HepG2 (cell line): ENCODE data around the gene SMOC1. TPM values are rescaled to one million over a fixed set of nuclear protein-coding genes. Genes with fewer than 3 reads are reported as not detected.

Experiments used
- CBX1 ChIP-seq: IDR thresholded peaks from one replicate; pipeline ENCODE4 v1.6.1; 2016; ENCODE audit warnings: antibody characterized with exemption, low read depth
- CREB1 ChIP-seq, 2 experiments: fragments of 450-650 bp in 1 of 2; IDR thresholded peaks; 2 replicates each; pipeline ENCODE4 v1.6.1; 2016 to 2017; ENCODE audit warnings: control low read depth in 1 of 2, mild to moderate bottlenecking in 1 of 2, missing compliant biosample characterization in 1 of 2, missing genetic modification characterization in 1 of 2
- FOXM1 ChIP-seq: sonication (generic); formaldehyde crosslinking; IDR thresholded peaks from 2 replicates; pipeline ENCODE4 v1.5.0; 2020; ENCODE audit warnings: missing genetic modification reagents
- HOXA9 ChIP-seq: sonication (generic); formaldehyde crosslinking; IDR thresholded peaks from 2 replicates; pipeline ENCODE4 v1.8.1; 2022; ENCODE audit warnings: missing genetic modification reagents, mild to moderate bottlenecking, moderate library complexity, borderline replicate concordance
- ISX ChIP-seq: sonication (generic); formaldehyde crosslinking; conservative IDR thresholded peaks from 2 replicates; pipeline ENCODE4 v1.5.0; 2020; ENCODE audit warnings: missing genetic modification reagents
- KLF15 ChIP-seq: sonication (generic); formaldehyde crosslinking; IDR thresholded peaks from 2 replicates; pipeline ENCODE4 v1.8.1; 2023; ENCODE audit warnings: borderline replicate concordance, mild to moderate bottlenecking, inconsistent platforms, missing genetic modification reagents, mixed read lengths
- KLF9 ChIP-seq: IDR thresholded peaks from 2 replicates; pipeline ENCODE4 v1.6.1; 2016; ENCODE audit warnings: low read depth
- MEIS2 ChIP-seq: sonication (generic); formaldehyde crosslinking; IDR thresholded peaks from 2 replicates; pipeline ENCODE4 v1.9.0; 2021; ENCODE audit warnings: mild to moderate bottlenecking, missing genetic modification reagents
- POLR2AphosphoS5 ChIP-seq: IDR thresholded peaks from 2 replicates; pipeline ENCODE4 v1.6.1; 2012; ENCODE audit warnings: low read depth, low read length
- SALL2 ChIP-seq: sonication (generic); formaldehyde crosslinking; IDR thresholded peaks from 2 replicates; pipeline ENCODE4 v1.8.1; 2023; ENCODE audit warnings: mild to moderate bottlenecking, missing genetic modification reagents, inconsistent platforms
- SMARCE1 ChIP-seq: fragments of 450-650 bp; IDR thresholded peaks from 2 replicates; pipeline ENCODE4 v1.6.1; 2017; ENCODE audit warnings: borderline replicate concordance
- ZEB1 ChIP-seq: IDR thresholded peaks from 2 replicates; pipeline ENCODE4 v1.6.1; 2012; ENCODE audit warnings: mild to moderate bottlenecking, low read depth, inconsistent platforms; ENCODE audit not compliant: insufficient replicate concordance
- ZNF256 ChIP-seq: sonication (generic); formaldehyde crosslinking; conservative IDR thresholded peaks from 2 replicates; pipeline ENCODE4 v1.4.0; 2020; ENCODE audit warnings: missing genetic modification reagents
- ZNF639 ChIP-seq: conservative IDR thresholded peaks from 2 replicates; pipeline ENCODE4 v1.6.1; 2018; ENCODE audit warnings: missing genetic modification reagents
- polyA plus RNA-seq, 8 experiments: library from polyadenylated mRNA; depleted of rRNA in 3 of 8; stranded (reverse) in 7 of 8; unstranded in 1 of 8; fragments of >200 nt; fragmentation: Illumina TruSeq in 4 of 8; extraction: Trizol in 4 of 8; gene quantifications; 2 replicates each; pipeline versions ENCODE4 v1.2.1 to v1.2.3, GENCODE V29; 2011 to 2016; ENCODE audit warnings: low read depth in 4 of 8, missing spikeins in 1 of 8, mixed read lengths in 1 of 8; ENCODE audit not compliant: insufficient read depth in 1 of 8
- total RNA-seq, 5 experiments: library from RNA; depleted of rRNA; stranded (reverse); fragments of >200 nt; fragmentation: Illumina TruSeq; extraction: Trizol; gene quantifications; 2 replicates each; pipeline ENCODE4 v1.2.3, GENCODE V29; 2016; ENCODE audit warnings: low read depth in 1 of 5
- TF ChIP-seq, protein P1 (sequence below): sonication (generic); formaldehyde crosslinking; IDR thresholded peaks from 2 replicates; pipeline ENCODE4 v1.5.0; 2020; ENCODE audit warnings: mild to moderate bottlenecking, missing genetic modification reagents
- TF ChIP-seq, protein P2 (sequence below): sonication (generic); formaldehyde crosslinking; conservative IDR thresholded peaks from 2 replicates; pipeline ENCODE4 v1.5.0; 2020; ENCODE audit warnings: missing genetic modification reagents
- TF ChIP-seq, protein P3 (sequence below): sonication (generic); formaldehyde crosslinking; IDR thresholded peaks from 2 replicates; pipeline ENCODE4 v1.5.0; 2020; ENCODE audit warnings: mild to moderate bottlenecking, missing genetic modification reagents
- TF ChIP-seq, protein P4 (sequence below): fragments of 450-650 bp; IDR thresholded peaks from 2 replicates; pipeline ENCODE4 v1.6.1; 2016
- TF ChIP-seq, protein P5 (sequence below): sonication (generic); formaldehyde crosslinking; IDR thresholded peaks from 2 replicates; pipeline ENCODE4 v1.5.0; 2020; ENCODE audit warnings: missing genetic modification reagents

SMOC1 gene
- total and polyA plus RNA-seq, 2 of the 13 experiments (the other 11 are each of a cell fraction or from before 2014, with no cell fraction given), result 17.8 to 35.6 TPM

DNA sequence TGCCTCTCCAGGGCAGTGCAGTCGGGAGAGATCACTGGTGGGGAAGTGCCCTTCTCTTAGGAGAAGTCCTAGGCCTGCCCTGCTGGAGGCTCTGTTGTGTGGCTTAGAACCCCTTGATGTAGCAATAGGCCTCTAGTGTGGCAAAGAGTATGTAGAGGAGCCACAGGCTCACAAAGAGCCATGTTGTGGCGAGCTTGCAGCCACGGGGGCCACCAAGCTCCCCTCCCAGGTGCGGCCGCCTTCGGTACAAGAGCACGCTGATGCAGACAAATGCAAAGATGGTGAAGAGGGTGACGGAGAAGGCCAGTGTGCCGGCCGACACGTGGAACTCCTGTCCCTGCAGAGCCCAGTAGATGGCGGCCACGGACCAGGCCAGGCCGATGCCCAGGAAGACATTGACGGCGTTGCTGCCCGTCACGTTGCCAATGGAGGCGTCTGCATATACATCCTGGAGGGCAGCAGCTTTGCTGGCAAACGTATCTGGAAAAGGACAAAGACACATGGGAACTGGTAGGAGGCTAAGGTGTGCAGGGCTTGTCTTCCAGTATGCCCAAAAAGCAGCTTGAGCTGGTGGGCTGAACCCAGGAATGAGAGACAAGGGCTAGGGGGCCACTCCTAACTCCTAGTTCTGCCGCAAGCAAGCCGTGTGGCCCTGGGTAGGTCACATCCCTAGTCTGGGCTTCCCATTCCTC, 166.8 kb downstream of the SMOC1 start (continued):
- TF ChIP-seq MEIS2 (CRISPR knock-in tag) (no peak; the same call in 1 of the 2 replicates), KLF15 (CRISPR knock-in tag) (no peak), CREB1 (IDR thresholded peaks at IDR 0.05) (0 out of 2 replicates have a peak, but pooled peaks have one; percentile 17), CREB1 (CRISPR knock-in tag; IDR thresholded peaks at IDR 0.05) (no peak), KLF9 (CRISPR knock-in tag) (no peak), HOXA9 (no peak), ZNF639 (peak; percentile 63; the same call in 1 of the 2 replicates), ZEB1 (no peak), CBX1 (peak; percentile 70), SMARCE1 (no peak), ZNF256 (CRISPR knock-in tag) (no peak), FOXM1 (no peak), POLR2AphosphoS5 (0 out of 2 replicates have a peak, but pooled peaks have one; percentile 27), SALL2 (CRISPR knock-in tag) (no peak), ISX (CRISPR knock-in tag) (no peak)
- TF ChIP-seq, protein P1, sequence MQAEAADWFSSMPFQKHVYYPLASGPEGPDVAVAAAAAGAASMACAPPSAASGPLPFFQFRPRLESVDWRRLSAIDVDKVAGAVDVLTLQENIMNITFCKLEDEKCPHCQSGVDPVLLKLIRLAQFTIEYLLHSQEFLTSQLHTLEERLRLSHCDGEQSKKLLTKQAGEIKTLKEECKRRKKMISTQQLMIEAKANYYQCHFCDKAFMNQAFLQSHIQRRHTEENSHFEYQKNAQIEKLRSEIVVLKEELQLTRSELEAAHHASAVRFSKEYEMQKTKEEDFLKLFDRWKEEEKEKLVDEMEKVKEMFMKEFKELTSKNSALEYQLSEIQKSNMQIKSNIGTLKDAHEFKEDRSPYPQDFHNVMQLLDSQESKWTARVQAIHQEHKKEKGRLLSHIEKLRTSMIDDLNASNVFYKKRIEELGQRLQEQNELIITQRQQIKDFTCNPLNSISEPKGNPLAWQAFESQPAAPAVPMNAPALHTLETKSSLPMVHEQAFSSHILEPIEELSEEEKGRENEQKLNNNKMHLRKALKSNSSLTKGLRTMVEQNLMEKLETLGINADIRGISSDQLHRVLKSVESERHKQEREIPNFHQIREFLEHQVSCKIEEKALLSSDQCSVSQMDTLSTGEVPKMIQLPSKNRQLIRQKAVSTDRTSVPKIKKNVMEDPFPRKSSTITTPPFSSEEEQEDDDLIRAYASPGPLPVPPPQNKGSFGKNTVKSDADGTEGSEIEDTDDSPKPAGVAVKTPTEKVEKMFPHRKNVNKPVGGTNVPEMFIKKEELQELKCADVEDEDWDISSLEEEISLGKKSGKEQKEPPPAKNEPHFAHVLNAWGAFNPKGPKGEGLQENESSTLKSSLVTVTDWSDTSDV (CRISPR knock-in tag), result peak; percentile 86; the same call in 1 of the 2 replicates
- TF ChIP-seq, protein P2, sequence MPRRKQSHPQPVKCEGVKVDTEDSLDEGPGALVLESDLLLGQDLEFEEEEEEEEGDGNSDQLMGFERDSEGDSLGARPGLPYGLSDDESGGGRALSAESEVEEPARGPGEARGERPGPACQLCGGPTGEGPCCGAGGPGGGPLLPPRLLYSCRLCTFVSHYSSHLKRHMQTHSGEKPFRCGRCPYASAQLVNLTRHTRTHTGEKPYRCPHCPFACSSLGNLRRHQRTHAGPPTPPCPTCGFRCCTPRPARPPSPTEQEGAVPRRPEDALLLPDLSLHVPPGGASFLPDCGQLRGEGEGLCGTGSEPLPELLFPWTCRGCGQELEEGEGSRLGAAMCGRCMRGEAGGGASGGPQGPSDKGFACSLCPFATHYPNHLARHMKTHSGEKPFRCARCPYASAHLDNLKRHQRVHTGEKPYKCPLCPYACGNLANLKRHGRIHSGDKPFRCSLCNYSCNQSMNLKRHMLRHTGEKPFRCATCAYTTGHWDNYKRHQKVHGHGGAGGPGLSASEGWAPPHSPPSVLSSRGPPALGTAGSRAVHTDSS (CRISPR knock-in tag), result no peak
- TF ChIP-seq, protein P3, sequence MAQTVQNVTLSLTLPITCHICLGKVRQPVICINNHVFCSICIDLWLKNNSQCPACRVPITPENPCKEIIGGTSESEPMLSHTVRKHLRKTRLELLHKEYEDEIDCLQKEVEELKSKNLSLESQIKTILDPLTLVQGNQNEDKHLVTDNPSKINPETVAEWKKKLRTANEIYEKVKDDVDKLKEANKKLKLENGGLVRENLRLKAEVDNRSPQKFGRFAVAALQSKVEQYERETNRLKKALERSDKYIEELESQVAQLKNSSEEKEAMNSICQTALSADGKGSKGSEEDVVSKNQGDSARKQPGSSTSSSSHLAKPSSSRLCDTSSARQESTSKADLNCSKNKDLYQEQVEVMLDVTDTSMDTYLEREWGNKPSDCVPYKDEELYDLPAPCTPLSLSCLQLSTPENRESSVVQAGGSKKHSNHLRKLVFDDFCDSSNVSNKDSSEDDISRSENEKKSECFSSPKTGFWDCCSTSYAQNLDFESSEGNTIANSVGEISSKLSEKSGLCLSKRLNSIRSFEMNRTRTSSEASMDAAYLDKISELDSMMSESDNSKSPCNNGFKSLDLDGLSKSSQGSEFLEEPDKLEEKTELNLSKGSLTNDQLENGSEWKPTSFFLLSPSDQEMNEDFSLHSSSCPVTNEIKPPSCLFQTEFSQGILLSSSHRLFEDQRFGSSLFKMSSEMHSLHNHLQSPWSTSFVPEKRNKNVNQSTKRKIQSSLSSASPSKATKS (CRISPR knock-in tag), result no peak
- TF ChIP-seq, protein P4, sequence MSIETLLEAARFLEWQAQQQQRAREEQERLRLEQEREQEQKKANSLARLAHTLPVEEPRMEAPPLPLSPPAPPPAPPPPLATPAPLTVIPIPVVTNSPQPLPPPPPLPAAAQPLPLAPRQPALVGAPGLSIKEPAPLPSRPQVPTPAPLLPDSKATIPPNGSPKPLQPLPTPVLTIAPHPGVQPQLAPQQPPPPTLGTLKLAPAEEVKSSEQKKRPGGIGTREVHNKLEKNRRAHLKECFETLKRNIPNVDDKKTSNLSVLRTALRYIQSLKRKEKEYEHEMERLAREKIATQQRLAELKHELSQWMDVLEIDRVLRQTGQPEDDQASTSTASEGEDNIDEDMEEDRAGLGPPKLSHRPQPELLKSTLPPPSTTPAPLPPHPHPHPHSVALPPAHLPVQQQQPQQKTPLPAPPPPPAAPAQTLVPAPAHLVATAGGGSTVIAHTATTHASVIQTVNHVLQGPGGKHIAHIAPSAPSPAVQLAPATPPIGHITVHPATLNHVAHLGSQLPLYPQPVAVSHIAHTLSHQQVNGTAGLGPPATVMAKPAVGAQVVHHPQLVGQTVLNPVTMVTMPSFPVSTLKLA, result peak; percentile 50; the same call in 1 of the 2 replicates
- TF ChIP-seq, protein P5, sequence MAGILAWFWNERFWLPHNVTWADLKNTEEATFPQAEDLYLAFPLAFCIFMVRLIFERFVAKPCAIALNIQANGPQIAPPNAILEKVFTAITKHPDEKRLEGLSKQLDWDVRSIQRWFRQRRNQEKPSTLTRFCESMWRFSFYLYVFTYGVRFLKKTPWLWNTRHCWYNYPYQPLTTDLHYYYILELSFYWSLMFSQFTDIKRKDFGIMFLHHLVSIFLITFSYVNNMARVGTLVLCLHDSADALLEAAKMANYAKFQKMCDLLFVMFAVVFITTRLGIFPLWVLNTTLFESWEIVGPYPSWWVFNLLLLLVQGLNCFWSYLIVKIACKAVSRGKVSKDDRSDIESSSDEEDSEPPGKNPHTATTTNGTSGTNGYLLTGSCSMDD (CRISPR knock-in tag), result no peak
